WTC11 (cell line): ENCODE data around the gene SH3PXD2A.
A peak's percentile ranks its signal among the peaks of the same experiment; 100 is the strongest.

Source experiments
- ATF6 ChIP-seq: sonication (generic); formaldehyde crosslinking; IDR thresholded peaks from 2 replicates; pipeline ENCODE4 v1.8.1; 2023; ENCODE audit warnings: mild to moderate bottlenecking, missing genetic modification reagents
- CTCF ChIP-seq: fragments of 200-600 bp; IDR thresholded peaks from 2 replicates; pipeline ENCODE4 v1.8.0; 2022; ENCODE audit warnings: antibody characterized with exemption
- ESRRA ChIP-seq: sonication (generic); formaldehyde crosslinking; IDR thresholded peaks from 2 replicates; pipeline ENCODE4 v1.8.1; 2022; ENCODE audit warnings: mild to moderate bottlenecking, missing genetic modification reagents, borderline replicate concordance
- GABPB1 ChIP-seq: sonication (generic); formaldehyde crosslinking; IDR thresholded peaks from 2 replicates; pipeline ENCODE4 v1.8.1; 2023; ENCODE audit warnings: mild to moderate bottlenecking, missing genetic modification reagents
- MAX ChIP-seq: sonication (generic); formaldehyde crosslinking; IDR thresholded peaks from 2 replicates; pipeline ENCODE4 v1.8.0; 2022; ENCODE audit warnings: mild to moderate bottlenecking, missing genetic modification reagents
- ZMAT4 ChIP-seq: fragments of 250-450 bp; sonication (Bioruptor Pico); IDR thresholded peaks from 2 replicates; pipeline ENCODE4 v1.9.0; 2021; ENCODE audit warnings: mild to moderate bottlenecking

GRCh38 chr10:103661198-103661950, 194.0 kb downstream of the SH3PXD2A start:
- TF ChIP-seq ESRRA: no peak
- no peak for TF ChIP-seq ATF6
- peak; percentile 61; the same call in 1 of the 2 replicates for TF ChIP-seq MAX
- TF ChIP-seq CTCF: no peak
- no peak for TF ChIP-seq ZMAT4
- no peak for TF ChIP-seq GABPB1
